Activated CD8-positive, alpha-beta memory T cell treated with anti-CD3 and anti-CD28 coated beads, Interleukin-2, amount 50 U/mL, for 1 hour (primary cell): ENCODE results near the gene RBBP8NL.
"Not testable (repeated sequence)": the region's sequence is repeated elsewhere in the genome, so short reads cannot be mapped to it uniquely, and the experiment has no call there.

Source experiments
- DNase-seq: peaks from one replicate; pipeline ENCODE4 v3.0.0-alpha.2; 2020; ENCODE audit errors: extremely low read depth

The RBBP8NL gene

DNA sequence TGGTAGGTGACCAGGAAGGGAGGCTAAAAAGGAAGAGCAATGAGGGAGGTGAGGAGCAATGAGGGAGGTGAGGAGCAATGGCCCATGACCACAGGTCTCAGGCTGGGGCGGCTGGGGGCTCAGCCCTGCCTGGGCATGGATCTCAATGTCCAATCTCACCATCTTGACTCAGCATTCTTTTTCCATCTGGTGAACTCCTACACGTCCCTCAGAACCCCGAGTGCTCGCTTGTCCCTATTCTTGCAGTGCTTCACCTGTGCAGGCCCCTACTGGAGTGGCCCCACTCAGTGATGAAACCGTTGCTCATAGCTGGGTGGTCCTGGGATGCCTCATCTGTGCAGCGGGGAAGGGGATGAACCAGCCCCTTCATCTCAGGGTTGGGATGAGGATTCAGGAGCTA lies 16.9 kb upstream of the RBBP8NL start:
- DNase-seq, result no peak

DNA sequence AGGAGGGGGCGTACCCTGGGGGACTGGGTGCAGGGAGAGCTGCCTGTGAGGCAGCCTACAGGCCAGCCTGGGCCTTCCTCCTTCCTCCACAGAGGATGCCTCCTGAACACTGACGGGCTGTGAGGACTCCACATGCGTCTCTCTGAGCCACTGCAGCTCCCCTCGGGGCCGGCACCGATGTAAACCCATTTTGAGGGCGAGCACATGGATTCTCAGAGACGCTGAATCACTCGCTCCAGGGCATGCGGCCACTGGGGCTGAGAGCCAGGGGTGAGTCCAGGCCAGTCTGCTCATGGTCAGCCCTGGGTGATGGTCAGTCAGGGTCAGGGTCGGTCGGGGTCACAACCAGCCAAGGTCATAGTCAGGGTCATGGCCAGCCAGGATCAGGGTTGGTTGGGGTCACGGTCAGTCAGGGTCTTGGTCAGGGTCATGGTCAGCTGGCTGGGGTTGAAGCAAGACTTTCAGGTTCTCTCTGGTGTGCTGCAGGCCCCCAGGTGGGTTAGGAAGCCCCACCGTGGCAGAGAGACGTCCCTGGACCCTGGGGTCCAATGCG lies 14.7 kb upstream of the RBBP8NL start:
- DNase-seq, result no peak

DNA sequence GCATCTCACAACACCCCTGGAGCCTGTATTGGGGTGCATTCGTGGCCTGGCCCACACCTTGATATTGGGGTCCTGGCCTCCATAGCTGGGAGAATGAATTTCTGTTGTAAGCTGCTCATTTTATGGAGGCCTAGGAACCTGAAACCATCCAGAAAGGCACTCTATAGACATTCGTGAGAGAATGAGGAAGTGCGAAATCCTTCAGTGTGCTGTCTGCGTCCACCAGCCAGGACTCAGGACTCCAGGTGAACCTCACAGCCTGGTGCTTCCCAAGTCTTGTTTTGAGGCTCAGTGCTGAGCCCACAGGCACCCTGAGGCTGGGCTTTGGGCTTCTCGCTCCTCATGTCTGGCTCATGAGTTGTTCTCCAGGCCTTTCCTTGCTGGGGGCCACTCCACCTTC lies 11.9 kb upstream of the RBBP8NL start:
- no peak for DNase-seq

DNA sequence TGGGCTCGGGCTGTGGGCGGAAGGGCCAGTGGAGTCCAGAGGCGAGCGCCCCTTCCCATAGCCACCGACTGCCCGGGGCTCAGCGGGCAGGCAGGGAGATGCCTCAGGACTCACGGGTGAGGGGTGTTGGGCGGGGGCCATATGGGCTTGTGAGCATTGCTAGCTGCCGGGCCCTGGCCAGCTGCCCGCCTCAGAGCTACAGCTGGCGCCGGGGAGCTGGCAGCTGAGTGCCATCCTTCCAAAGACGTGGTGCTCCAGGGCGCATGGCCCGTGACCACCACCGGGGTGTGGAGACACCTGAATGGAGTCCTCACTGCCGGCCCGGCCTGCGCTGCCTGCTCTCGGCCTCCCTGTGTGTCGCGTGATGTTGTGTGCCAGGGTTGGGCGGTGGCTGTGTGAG lies 10.6 kb upstream of the RBBP8NL start:
- DNase-seq, result no peak

DNA sequence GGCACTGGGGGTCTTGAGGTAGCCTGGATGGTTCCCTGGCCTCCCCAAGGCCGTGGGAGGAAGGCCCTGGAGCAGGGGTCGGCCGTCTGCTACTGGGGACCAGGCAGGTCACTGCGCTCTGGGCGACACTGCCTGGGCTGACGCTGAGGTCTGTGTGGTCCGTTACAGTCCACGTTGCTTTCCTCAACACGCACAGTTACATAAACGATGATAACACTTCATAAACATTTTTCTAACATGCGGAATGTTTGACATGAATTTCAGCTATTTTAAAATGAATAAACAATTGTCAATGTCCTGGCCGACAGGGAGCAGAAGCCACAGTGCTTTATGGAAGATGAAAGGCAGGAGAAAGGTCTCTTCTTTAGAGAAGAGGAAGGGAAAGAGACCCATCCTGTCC lies 10.2 kb upstream of the RBBP8NL start:
- no peak for DNase-seq

DNA sequence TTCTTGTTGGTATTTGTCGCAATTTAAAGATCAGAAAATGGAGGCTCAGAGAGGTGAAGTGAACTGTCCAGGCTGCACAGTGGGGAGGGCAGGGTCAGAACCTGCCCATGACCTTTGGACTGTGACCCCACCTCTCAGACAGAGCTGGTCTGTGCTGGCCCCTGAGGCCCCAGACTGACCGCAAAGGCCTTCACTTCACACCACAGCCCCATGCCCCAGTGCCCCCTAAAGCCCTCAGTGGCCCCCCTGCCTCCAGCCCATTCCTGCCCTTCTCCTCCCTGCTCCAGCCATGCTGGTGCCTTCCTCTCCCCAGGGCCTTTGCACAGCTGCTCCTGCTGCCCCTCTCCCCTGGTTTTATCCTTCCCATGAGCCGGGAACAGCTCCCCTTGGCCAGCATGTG lies 9.4 kb upstream of the RBBP8NL start:
- no peak for DNase-seq

DNA sequence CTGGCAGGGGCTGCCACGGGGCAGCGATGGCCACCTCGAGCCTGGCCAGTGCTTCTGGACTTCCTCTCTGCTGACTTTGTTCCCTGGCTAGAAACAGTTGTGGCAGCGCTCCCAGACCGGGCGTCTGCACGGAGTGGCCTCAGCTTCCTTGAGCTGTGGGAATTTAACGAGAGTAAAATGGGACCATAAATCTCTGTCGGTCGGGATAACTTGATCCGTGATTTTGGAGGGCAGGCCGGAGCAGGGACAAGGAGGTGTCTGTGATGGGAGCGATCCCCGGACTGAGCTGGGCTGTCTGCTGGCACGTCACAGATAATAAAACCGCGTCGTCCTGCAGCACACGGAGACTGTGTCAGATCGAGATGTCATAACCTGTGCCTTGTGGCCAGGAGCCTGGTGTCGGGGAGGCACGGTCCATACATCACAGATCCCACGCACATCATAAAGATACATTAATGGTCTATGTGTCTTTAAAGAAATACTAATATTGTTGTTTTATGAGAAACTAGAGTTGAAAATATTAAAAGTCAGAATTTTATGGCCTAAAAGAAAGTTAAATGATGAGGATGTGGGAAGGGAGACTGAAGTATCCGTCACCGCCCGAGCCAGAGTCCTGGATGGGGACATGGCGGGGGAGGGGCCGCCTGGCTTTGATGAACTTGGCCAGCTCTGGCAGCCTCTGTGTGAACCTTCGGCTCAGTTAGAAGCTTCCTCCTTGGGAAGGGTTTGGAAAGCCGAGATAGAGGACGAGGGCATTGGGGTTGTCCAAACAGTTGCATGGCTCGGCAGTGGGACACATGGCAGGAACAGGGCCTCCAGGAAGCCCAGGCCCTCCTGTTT lies 6.5 kb upstream of the RBBP8NL start:
- no peak for DNase-seq

DNA sequence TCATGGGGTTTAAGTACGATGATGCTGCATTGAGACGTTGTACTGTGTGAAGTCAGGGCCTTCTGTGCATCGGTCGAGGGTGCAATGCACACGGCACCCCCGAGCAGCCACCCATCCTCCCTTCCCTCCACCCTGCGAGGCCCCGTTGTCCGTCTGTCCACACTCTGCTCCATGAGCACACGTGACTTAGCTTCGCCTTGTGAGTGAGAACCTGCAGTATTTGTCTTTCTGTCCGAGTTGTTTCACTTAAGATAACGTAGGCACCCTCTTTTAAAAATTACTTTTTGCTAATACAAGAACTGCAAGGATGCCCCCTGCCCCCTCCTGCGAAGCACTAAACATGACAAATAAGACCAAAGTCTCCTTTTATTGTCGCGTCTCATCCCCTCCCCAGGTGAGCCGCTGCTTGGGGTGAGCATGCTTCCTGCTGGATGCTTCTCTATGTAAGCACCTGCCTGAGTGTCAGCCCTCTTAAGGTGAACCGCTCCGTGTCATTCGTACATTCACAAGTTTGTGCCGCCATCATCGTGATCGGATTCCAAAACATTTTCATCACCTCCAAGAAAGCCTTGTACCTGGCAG lies 3.6 kb upstream of the RBBP8NL start:
- DNase-seq, result no peak

DNA sequence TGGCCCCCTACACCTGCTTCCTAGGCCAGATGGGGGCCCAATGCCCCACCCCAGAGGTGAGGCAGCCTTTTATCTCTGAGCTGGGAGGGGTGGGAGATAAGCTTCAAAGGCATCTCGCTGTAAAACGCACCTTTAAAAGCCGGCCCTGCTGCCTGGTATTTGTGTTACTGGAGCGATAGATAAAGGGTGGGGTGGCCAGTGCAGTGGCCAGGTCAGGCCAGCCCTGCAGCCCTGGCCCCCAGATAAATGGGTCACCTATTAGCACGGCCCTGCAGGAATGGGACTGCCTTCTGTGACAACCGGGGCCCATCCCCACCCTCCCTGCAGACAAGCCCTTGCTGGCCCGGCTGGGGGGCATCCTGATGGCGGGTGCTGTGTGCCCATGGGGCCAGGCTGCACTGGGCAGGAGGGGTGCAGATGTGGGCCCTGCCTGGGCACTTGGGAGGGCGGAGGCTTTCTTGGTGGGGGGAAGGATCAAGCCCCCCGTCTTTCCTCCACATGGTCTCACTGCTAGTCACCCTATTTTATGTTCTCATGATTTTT lies 3.0 kb upstream of the RBBP8NL start:
- DNase-seq, result no peak

DNA sequence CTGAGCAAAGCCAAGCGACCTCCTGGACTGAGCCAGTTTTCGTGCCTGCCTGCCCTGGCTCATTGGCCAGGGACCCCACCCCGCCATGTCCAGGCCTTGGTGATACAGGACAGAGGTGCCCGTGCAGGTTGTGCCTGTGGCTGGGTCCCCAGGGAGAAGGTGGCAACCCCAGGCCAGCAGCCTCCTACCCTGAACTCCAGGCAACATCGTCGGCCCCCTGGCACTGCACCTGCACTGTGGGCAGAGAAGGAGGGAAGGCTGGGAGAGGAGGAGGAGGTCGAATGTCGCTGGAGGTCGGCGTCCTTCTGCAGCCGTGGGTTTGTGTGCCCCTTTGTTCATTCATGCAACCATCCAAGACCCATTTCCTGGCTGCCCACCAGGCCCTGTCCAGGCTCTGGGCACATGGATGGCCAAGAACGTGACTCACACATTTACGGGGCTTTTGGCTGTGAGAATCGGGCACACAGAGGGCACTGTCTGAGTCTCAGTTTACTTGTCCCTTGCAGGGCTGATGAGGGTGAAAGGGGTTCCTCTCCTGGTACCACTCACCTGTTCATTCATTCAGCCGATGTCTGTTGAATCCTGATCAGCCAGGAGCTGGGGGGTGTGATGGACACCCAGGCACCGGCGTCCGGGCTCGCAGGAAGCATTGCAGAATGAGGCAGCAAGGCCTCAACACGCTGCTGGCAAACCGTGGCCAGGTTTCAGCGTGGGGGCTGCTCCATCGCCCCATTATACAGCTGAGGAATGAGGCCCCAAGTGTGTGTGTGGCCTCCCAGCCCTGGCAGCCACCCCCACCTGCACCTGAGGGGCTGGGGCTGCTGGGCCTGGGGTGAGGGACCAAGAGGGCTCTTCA lies 2.3 kb upstream of the RBBP8NL start:
- DNase-seq, result no peak

DNA sequence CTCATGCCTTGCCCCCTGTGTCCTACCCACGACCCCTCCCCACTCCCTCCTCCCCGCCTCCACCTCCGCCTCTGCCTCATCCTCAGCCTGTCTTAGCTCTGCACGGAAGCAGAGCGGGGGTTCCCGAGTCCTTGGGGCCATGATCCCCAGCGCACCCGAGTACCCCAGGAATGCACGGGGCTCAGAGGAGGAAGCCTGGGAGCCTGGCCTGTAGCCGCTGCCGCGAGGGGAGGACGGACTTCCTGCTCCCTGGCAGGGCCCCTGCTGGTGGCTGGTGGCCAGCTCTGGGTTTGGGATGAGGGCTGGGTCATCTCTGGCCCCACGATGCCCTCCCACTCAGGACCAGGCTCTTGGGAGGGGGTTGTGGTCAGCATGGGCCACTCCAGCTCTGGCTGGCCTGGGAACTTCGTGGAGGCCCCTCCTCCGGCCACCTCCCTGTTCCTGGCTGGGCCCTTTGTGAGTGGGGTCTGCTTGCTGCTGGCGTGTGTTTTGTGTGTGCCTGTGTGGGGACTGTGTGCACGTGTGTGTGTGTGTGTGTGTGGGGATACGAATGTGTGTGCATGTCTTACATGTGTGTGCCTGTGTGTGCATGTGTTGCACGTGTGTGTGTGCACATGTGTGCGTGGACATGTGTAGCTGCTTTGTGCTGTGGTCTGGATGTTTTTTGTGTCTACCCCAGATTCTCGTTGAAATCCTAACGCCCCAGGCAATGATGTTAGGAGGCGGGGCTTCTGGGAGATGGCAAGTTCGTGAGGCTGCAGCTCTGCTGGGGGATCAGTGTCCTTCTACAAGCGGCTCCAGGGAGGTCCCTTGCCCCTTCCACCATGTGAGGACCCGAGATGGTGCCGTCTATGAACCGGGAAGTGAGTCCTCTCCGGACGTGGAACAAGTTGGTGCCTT lies 1.3 kb upstream of the RBBP8NL start:
- DNase-seq, result no peak

DNA sequence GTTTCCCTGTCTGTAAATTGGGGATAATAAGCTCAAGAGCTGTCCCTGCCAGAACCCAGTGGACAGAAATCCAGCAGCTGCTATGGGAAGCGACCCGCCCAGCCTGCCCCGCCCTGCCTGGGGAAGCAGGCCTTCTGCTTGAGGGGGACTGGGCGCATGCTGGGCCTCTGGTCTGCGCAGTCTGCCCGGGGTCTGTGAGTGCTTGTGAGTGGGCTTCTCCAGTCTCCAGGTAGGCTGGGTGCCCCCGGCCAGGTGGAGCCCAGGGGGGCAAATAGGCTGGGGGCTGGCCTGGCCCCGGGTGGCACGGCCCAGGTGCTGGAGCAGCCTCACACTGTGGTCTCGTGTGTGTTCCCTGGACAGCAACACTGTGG lies 648 bp upstream of the RBBP8NL start:
- no peak for DNase-seq

DNA sequence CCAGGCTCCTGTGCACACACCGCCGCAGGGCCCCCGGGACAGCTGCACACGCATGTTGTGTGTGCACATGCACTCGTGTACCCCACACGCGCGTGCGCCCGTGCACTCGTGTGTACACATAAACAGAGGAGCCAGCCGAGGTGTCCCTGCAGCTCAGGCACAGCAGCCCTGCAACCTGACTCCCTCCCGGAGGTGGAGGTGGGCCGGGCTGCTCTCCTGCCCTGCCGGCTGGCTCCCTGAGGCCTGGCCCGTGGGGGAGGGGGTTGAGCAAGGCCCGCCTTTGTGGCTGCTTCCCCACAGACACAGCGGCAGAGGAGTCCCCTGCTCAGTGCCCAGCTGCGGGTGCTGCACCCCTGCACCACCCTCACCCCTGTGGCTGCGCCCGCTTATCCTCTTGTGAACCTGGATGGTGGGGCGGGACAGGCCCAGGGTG lies 624 bp downstream of the RBBP8NL start:
- no peak for DNase-seq

DNA sequence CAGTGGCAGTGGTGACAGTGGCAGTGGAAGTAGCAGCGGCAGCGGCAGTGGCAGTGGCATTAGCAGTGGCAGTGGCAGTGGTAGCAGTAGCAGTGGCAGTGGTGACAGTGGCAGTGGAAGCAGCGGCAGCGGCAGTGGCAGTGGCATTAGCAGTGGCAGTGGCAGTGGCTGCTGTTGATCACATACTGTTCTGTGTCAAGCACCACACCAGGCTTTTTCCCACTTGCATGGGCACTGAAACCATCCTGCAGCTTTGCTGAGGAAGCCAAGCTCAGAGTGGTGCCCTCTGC lies 1.3 kb downstream of the RBBP8NL start:
- not testable (repeated sequence) for DNase-seq

DNA sequence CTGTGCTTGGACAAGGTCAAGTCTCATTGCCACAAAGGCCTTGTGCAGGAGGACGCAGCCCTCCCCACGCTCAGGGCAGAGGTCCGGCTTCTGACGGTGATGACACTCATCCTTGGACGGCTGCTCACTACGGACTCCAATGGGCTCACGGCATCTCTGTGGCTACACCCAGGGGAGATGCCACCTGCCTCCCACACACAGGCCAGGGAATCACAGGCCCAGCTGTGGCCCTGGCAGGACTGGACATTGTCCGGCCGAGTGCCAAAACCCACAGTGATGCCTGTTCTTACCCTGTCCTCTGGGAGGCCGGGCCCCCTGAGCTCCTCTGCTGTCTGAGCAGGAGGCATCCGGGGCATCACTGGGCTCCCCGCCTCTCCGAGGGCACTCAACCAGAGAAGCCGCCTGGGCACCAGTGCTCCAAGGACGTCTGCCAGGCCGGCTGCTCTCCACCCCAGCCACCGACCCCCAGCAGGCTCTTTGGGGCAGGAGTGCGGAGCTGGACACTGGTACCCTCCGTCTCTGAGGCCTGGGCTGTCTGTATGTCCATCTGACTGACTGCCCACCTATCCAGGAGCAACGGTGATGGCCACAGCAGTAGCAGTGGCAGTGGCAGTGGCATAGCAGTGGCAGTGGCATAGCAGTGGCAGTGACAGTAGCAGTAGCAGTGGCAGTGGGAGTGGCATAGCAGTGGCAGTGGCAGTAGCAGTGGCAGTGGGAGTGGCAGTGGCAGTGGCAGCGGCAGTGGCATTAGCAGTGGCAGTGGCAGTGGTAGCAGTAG lies 1.9 kb downstream of the RBBP8NL start:
- DNase-seq, result no peak

DNA sequence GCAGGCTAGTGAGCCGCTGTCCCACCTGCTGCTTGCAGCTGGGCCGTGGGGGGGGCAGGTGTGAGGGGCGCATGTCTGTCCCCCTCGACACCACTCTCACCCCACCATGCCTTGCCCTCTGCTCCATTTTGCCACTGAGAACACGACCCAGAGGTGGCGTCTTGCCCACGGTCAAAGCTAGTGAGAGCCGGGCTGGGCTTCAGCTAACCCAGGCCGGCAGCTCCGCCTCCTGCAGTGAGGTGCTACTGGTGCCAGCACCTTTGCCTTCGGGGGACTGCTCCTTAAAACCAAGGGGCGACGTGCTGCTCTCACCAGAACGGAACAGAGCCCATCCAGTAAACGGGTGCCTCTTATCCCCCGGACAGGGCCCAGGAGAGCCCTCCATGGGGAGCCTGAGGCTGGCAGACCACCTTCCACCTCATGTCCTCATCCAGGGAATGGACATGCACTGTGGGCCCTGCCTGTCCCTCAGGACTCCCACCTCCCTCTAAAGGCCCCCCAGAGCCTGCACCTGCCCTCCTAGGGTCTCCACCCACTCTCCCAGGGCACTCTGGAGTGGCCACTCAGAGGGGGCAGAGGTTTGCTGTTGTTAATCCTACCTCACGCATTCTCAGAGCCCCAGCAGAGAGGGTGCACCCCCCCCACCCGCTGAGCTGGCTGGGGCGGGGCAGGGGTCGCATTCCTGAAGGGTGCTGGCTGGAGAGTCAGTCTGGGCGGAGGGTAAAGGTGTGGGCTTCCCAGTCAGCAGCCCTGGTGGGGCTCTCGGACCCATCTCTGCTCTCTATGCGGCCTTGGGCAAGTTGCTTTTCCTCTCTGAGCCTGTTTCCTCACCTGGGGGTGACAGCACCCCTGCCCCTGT lies 2.9 kb downstream of the RBBP8NL start:
- DNase-seq, result no peak

DNA sequence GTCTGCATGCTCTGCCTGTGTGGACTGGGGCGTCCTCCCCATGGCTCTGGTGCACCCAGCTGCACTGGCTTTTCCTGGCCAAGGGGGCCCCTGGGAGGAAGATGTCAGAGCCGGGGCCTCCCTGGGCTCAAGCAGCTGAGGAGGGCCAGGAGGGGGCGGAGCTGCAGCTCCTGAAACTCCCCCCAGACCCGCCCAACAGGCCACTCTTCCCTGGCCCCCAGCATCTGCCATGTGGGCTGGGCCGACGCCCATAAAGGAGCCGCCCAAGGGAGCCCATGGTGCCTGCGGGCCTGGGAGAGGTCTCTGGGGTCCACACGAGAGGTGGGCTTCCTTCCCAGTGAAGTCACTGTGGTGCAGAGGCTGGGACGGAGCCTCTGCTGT lies 4.0 kb downstream of the RBBP8NL start:
- no peak for DNase-seq

DNA sequence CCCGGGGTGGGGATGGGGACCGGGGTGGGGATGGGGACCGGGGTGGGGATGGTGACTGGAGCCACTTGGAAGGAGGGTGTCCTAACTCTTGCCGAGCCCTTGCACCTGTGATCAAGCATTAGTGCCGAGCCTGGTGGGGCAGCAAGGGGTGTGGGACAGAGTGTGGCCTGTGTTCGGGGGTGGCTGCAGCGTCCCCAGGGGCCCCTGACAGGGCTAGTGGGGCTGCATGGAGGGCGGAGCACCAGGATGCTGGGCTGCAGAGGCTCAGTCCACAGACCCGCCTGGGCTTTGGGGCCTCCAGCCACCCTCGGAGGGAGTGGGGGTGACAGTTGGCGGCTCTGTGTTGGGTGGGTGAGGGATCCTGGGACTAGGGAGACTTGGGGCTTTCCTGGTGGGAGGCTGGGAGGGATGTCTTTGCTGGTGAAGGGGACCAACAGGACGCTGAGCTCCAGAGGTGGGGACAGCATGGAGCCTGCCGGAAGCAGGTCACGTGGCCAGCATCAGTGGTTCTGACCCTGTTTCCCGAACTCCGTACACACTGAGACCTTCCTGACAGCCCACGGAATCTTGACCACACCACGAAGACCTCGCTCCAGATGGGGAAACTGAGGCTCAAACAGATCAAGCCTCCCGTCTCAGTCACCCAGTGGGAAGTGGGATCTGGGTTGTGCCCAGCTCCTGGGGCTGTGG lies 4.6 kb downstream of the RBBP8NL start:
- DNase-seq, result no peak

DNA sequence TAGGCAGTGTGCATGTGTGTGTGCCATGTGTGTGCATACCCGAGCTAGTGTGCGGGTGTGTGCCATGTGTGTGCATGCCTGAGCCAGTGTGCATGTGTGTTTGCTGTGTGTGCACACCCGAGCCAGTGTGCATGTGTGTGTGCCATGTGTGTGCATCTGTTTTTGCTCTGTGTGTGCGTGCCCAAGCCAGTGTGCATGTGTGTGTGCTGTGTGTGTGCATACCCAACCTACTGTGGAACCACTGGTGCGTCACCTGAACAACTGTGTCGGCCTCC lies 5.7 kb downstream of the RBBP8NL start:
- no peak for DNase-seq
